ENCODE data around the gene TLR7.

DNA sequence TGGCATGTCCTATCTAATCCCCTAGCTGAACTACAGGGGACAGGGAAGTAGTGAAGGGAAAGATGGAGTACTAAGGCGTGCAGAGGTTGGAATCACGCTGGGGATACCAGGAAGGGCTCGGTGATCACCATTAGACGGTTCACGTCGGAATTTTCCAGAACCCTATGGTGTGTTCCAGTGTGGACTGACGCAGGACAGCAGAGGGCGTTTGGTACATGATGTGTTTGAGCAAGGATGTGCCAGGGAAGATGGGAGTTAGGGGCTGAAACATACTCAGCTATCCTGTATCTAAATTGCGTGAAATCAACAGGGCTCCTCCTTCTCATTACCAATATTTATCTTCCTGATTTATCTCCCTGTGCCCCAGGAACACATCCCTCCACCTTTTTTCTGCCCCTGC, 41.9 kb upstream of the TLR7 start:
- TF ChIP-seq, protein P1, sequence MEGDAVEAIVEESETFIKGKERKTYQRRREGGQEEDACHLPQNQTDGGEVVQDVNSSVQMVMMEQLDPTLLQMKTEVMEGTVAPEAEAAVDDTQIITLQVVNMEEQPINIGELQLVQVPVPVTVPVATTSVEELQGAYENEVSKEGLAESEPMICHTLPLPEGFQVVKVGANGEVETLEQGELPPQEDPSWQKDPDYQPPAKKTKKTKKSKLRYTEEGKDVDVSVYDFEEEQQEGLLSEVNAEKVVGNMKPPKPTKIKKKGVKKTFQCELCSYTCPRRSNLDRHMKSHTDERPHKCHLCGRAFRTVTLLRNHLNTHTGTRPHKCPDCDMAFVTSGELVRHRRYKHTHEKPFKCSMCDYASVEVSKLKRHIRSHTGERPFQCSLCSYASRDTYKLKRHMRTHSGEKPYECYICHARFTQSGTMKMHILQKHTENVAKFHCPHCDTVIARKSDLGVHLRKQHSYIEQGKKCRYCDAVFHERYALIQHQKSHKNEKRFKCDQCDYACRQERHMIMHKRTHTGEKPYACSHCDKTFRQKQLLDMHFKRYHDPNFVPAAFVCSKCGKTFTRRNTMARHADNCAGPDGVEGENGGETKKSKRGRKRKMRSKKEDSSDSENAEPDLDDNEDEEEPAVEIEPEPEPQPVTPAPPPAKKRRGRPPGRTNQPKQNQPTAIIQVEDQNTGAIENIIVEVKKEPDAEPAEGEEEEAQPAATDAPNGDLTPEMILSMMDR (IDR thresholded peaks at IDR 0.05), result no peak
- no peak for TF ChIP-seq POLR2A (IDR thresholded peaks at IDR 0.05)

Data from esophagus squamous epithelium (tissue), 4 donors.